Keratinocyte (primary cell): ENCODE measurements around the gene MAOB. TPM values are rescaled to one million over a fixed set of nuclear protein-coding genes. Genes with fewer than 3 reads are reported as not detected.

Experiments used
- DNase-seq: peaks from one replicate; pipeline ENCODE4 v3.0.0-alpha.2; 2011; ENCODE audit warnings: low read depth, missing footprints, low spot score
- FAIRE-seq: peaks from 2 replicates; lab custom pipeline; 2011; peaks lifted over from hg19 to GRCh38; lab: Jason Lieb, UNC
- H2AFZ ChIP-seq: 2 replicates; pipeline ENCODE4 v1.6.0; 2012; ENCODE audit warnings: low read length, control low read depth, inconsistent platforms; ENCODE audit not compliant: control insufficient read depth
- H3K27ac ChIP-seq: 2 replicates; pipeline ENCODE4 v1.5.1; 2011; ENCODE audit warnings: low read length; ENCODE audit not compliant: control insufficient read depth, insufficient read depth
- H3K27me3 ChIP-seq: 3 replicates; pipeline ENCODE4 v1.6.0; 2011; ENCODE audit warnings: low read length; ENCODE audit not compliant: control insufficient read depth, insufficient read depth; ENCODE audit errors: extremely low read depth
- H3K36me3 ChIP-seq, 2 experiments: 2 replicates in 1 of 2; 3 replicates in 1 of 2; pipeline ENCODE4 v1.5.1; 2011; ENCODE audit warnings: low read length in 2 of 2, mild to moderate bottlenecking in 1 of 2; ENCODE audit not compliant: control insufficient read depth in 2 of 2, insufficient read depth in 2 of 2; ENCODE audit errors: extremely low read depth in 1 of 2
- H3K4me1 ChIP-seq: 3 replicates; pipeline ENCODE4 v1.5.1; 2011; ENCODE audit warnings: low read length; ENCODE audit not compliant: control insufficient read depth, insufficient read depth; ENCODE audit errors: extremely low read depth
- H3K4me2 ChIP-seq: 3 replicates; pipeline ENCODE4 v1.6.0; 2011; ENCODE audit warnings: low read depth, low read length; ENCODE audit not compliant: control insufficient read depth, insufficient read depth; ENCODE audit errors: extremely low read depth
- H3K4me3 ChIP-seq, 3 experiments: fragments of 200-600 bp in 1 of 3; sonication (generic) in 1 of 3; 2 replicates in 2 of 3; 3 replicates in 1 of 3; pipeline ENCODE4 v1.5.1; 2011 to 2016; ENCODE audit warnings: low read length in 3 of 3, mild to moderate bottlenecking in 3 of 3, control low read depth in 2 of 3, inconsistent platforms in 1 of 3, low read depth in 1 of 3, mixed read lengths in 1 of 3, mixed run types in 1 of 3, moderate library complexity in 1 of 3; ENCODE audit not compliant: control insufficient read depth in 2 of 3, insufficient read depth in 2 of 3; ENCODE audit errors: extremely low read depth in 1 of 3
- H3K79me2 ChIP-seq: 2 replicates; pipeline ENCODE4 v1.6.0; 2012; ENCODE audit warnings: low read length; ENCODE audit not compliant: control insufficient read depth, insufficient read depth
- H3K9ac ChIP-seq: 3 replicates; pipeline ENCODE4 v1.6.0; 2011; ENCODE audit warnings: low read length; ENCODE audit not compliant: control insufficient read depth, insufficient read depth; ENCODE audit errors: extremely low read depth
- H3K9me1 ChIP-seq: 3 replicates; pipeline ENCODE4 v1.6.0; 2011; ENCODE audit warnings: low read length; ENCODE audit not compliant: control insufficient read depth, insufficient read depth; ENCODE audit errors: extremely low read depth
- H3K9me3 ChIP-seq: 2 replicates; pipeline ENCODE4 v1.5.1; 2012; ENCODE audit warnings: low read depth, low read length; ENCODE audit not compliant: control insufficient read depth
- H4K20me1 ChIP-seq: 3 replicates; pipeline ENCODE4 v1.6.0; 2011; ENCODE audit warnings: low read length; ENCODE audit not compliant: control insufficient read depth, insufficient read depth; ENCODE audit errors: extremely low read depth
- EZH2 ChIP-seq: IDR thresholded peaks from one replicate; pipeline ENCODE4 v1.6.1; 2012; ENCODE audit warnings: inconsistent platforms, mild to moderate bottlenecking, low read length, moderate library complexity
- dilution Hi-C: fragments of 300-500 bp; cut with MboI; formaldehyde crosslinking; loops from one replicate; pipeline ENCODE4 v1.7.0; 2020; ENCODE audit warnings: low sequenced_read_pairs; ENCODE audit not compliant: extremely low pct_ligation_motif_present
- polyA plus RNA-seq, 5 experiments: library from polyadenylated mRNA; depleted of rRNA in 3 of 5; stranded (reverse) in 3 of 5; stranded (forward) in 1 of 5; unstranded in 1 of 5; fragments of >200 nt; gene quantifications; 1 replicate in 1 of 5; 2 replicates in 3 of 5; 3 replicates in 1 of 5; pipeline versions ENCODE4 v1.2.1 to v1.2.3, GENCODE V29; 2011 to 2012; ENCODE audit warnings: missing spikeins in 2 of 5, low read depth in 1 of 5, low replicate concordance in 1 of 5
- TF ChIP-seq, protein P1 (sequence below), 3 experiments: IDR thresholded peaks in 1 of 3; conservative IDR thresholded peaks in 1 of 3; optimal IDR thresholded peaks in 1 of 3; 2 replicates in 2 of 3; 3 replicates in 1 of 3; pipeline versions ENCODE3 to v1.5.1; 2011; ENCODE audit warnings: low read length in 3 of 3, mild to moderate bottlenecking in 3 of 3, moderate library complexity in 2 of 3, control low read depth in 1 of 3, inconsistent platforms in 1 of 3; ENCODE audit not compliant: insufficient read depth in 2 of 3; ENCODE audit errors: extremely low read depth in 1 of 3

MAOB gene
- polyA plus RNA-seq, 1 donor (not counting 4 experiments of a cell fraction or from before 2014, with no cell fraction given): 0.24 TPM

DNA sequence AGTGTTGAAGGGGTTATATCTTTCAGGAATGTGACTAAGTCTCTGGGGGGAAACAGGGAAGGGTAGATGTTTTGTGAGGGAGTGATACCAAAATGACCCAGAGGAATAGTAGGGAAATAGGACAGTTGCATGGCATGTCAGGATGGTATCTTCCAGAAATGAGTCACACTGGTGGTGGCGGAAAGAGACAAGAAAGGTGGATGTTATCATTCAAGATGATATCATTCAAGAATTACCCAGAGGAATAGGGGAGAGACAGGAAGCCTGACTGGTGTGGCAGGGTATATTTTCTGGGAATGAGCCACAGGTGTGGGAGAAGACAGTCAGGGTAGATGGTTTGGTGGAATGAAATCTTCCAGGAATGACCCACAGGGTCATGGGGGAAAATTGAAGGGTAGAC, 165.1 kb downstream of the MAOB start:
- peak overlapping the region; percentile 54 for H3K4me2 ChIP-seq
- H3K4me1 ChIP-seq: peaks cover 35% of the 10 kb centered on the region
- no peak overlapping the region for H2AFZ ChIP-seq
- H3K9me3 ChIP-seq: peaks cover 2% of the 10 kb centered on the region
- FAIRE-seq: peak; percentile 97
- no peaks in the 10 kb centered on the region for H4K20me1 ChIP-seq
- peak overlapping the region; percentile 52 for H3K9ac ChIP-seq
- H3K79me2 ChIP-seq: no peaks in the 10 kb centered on the region
- no peaks in the 10 kb centered on the region for H3K9me1 ChIP-seq
- peaks cover 0 to 2% of the 10 kb centered on the region in 2 experiments for H3K36me3 ChIP-seq
- DNase-seq: peak; percentile 67
- no peak for TF ChIP-seq EZH2
- TF ChIP-seq, protein P1, sequence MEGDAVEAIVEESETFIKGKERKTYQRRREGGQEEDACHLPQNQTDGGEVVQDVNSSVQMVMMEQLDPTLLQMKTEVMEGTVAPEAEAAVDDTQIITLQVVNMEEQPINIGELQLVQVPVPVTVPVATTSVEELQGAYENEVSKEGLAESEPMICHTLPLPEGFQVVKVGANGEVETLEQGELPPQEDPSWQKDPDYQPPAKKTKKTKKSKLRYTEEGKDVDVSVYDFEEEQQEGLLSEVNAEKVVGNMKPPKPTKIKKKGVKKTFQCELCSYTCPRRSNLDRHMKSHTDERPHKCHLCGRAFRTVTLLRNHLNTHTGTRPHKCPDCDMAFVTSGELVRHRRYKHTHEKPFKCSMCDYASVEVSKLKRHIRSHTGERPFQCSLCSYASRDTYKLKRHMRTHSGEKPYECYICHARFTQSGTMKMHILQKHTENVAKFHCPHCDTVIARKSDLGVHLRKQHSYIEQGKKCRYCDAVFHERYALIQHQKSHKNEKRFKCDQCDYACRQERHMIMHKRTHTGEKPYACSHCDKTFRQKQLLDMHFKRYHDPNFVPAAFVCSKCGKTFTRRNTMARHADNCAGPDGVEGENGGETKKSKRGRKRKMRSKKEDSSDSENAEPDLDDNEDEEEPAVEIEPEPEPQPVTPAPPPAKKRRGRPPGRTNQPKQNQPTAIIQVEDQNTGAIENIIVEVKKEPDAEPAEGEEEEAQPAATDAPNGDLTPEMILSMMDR (optimal IDR thresholded peaks at IDR 0.05 in 1 of 3, IDR thresholded peaks at IDR 0.05 in 1 of 3, conservative IDR thresholded peaks at IDR 0.05 in 1 of 3; ENCODE audit: extremely low read depth in 1 of 3, insufficient read depth in 2 of 3, low read length in 3 of 3): no peak
- peak overlapping the region; percentile 93 for H3K27ac ChIP-seq
- peak overlapping the region in 1 of 3 experiments; percentile 7 for H3K4me3 ChIP-seq
- H3K27me3 ChIP-seq: no peaks in the 10 kb centered on the region
- dilution Hi-C loops: no loop called here

DNA sequence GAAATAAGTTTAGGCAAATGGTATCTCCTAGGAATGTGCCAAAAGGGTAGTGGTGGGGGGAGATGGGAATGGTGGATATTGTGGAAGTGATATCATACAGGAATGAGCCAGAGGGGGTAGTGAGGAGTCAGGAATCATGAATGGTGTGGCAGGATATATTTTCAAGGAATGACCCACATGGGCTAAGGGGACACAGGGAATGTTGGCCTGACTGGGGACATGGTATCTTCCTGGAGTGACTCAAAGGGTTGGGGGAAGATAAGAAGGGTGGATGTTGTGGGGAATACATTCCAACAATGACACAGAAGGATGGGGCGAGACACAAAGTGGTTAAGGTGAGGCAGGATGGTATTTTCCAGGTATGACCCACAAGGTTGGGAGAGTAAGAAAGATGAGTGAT, 165.6 kb downstream of the MAOB start:
- H4K20me1 ChIP-seq: no peaks in the 10 kb centered on the region
- dilution Hi-C loops: no loop called here
- no peak overlapping the region for H2AFZ ChIP-seq
- H3K4me1 ChIP-seq: peaks cover 35% of the 10 kb centered on the region
- no peak for FAIRE-seq
- peak overlapping the region; percentile 54 for H3K4me2 ChIP-seq
- no peak overlapping the region for H3K4me3 ChIP-seq
- no peak for TF ChIP-seq EZH2
- TF ChIP-seq, protein P1 (optimal IDR thresholded peaks at IDR 0.05 in 1 of 3, IDR thresholded peaks at IDR 0.05 in 1 of 3, conservative IDR thresholded peaks at IDR 0.05 in 1 of 3; ENCODE audit: extremely low read depth in 1 of 3, insufficient read depth in 2 of 3, low read length in 3 of 3): no peak
- peaks cover 0 to 3% of the 10 kb centered on the region in 2 experiments for H3K36me3 ChIP-seq
- no peaks in the 10 kb centered on the region for H3K9me1 ChIP-seq
- peaks cover 2% of the 10 kb centered on the region for H3K9me3 ChIP-seq
- peak overlapping the region; percentile 93 for H3K27ac ChIP-seq
- H3K27me3 ChIP-seq: no peaks in the 10 kb centered on the region
- H3K9ac ChIP-seq: peak overlapping the region; percentile 49
- peak; percentile 86 for DNase-seq
- H3K79me2 ChIP-seq: no peaks in the 10 kb centered on the region

Other genes with a start within 250 kb of the MAOB start
- 49.4 to 69.7 TPM (median 63.2 TPM) in 3 replicates for gene MAOA, start 226.2 kb downstream of the MAOB start, polyA plus RNA-seq
- gene NDP, start 90.9 kb upstream of the MAOB start, polyA plus RNA-seq: 0.03 to 0.04 TPM in 2 of 3 replicates, not detected in the other